SKM-1 (cell line): Measurements from ENCODE around the gene NDUFB6.
"Not testable (repeated sequence)": the region's sequence is repeated elsewhere in the genome, so short reads cannot be mapped to it uniquely, and the experiment has no call there.

Source experiments
- DNase-seq: peaks from one replicate; lab custom pipeline; 2025; ENCODE audit not compliant: unreplicated experiment; lab: John Stamatoyannopoulos, UW

Gene NDUFB6

DNA sequence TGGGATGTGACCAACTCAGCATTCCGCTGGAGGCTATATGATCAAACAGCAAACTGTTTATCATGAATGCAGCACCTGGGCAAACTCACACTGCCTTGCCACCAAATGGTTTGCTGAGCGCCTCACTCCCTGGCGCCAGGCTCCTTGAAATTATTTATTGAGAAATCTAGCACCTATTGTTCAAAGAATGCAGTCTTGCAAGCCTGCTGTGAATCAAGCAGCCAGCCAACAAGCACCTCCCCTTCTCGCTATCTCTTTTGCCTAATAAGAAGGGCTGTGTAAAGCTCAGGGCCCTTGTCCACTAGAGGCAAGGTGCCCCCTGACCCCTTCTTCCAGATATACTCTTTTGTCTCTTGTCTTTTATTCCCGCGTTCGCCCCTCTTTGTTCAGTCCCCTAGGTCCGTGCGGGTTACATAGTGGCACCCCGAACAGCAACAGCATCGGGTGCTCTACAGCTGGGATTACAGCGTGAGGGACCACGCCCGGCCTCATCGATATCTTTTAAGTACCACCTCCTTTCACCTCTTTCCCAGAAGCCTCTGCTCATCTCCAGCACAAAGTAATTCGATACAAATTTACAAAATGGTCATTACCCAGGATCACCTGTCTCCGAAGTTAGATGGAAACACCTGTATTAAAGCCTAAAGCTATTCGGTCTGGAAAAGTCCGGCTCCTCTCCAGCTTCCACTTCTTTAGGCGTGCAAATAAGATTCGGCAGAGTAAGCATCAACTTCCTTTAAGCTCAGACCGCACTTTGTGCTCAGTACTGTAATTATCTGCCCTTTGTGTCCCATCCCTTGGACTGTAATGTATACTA, 47.9 kb downstream of the NDUFB6 start:
- DNase-seq: no peak

DNA sequence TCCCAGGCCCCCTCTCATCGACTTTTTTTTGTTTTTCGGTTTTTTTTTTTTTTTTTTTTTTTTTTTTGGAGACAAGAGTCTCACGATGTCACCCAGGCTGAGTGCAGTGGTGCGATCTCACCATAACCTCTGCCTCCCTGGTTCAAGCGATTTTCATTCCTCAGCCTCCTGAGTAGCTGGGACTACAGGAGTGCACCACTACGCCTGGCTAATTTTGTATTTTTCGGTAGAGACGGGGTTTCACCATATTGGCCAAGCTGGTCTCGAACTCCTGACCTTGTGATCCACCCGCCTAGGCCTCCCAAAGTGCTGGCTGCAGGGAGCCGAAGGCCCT, 48.4 kb downstream of the NDUFB6 start:
- not testable (repeated sequence) for DNase-seq

DNA sequence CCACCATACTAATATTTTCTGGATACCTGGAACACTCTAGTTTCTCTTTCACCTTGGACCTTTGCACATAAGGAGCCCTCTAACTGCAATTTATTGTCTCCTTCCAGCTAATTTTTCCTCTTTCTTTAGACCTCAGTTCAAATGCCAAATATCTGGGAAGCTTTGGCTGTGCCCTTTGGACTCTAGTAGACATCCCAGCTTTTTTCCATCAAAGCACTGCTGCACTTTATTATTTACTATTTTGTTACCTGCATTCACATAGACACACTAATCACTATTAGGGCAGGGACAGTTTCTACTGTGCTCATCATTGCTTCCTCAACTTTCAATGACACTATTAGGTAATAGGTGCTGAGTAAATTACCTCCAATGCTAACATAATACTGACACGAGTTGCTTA, 49.0 kb downstream of the NDUFB6 start:
- DNase-seq: no peak

DNA sequence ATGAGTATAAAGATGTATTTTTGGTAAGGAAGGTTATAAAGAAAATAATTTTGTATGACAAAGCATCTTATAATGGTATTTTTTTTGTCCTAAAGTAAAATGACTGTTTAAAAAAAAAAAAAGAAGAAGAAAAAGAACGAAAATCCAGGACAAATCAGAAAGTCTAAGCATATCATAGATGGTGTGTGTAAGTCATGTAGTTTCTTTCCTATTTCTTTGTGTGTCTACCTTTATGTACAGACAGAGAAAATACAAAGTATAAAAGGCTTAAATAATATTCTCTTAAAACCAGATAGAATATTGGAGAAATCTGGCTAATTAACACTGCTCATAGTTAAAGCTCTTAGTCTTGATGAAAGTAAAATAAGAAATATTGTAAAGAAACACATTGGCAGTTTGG, 54.7 kb downstream of the NDUFB6 start:
- DNase-seq: no peak

DNA sequence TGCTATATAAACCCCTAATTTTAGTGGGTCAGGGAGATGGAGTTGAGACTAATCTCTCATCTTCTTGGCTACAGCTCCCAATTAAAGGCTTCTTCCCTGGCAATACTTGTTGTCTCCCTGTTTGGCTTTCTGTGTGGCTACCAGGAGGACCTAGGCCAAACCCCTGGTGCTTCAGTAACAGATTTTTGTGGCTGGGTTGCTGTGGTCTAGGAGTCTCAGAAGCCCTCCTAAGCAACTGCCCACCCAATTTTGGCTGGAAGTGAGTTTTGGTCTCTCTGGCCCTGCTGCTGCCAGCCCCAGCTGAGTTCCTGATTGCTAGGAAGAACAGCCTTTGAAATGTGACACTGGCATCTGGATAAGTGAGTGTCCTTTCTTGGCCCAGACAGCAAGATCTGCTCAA, 56.7 kb downstream of the NDUFB6 start:
- no peak for DNase-seq

DNA sequence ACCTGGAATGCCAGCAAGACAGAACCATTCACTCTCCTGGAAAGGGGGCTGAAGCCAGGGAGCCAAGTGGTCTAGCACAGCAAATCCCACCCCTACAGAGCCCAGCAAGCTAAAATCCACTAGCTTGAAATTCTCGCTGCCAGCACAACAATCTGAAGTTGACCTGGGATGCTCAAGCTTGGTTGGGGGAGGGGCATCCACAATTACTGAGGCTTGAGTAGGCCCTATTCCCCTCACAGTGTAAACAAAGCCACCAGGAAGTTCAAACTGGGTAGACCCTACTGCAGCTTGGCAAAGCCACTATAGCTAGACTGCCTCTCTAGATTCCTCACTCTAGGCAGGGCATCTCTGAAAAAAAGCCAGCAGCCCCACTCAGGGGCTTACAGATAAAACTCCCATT, 64.2 kb downstream of the NDUFB6 start:
- no peak for DNase-seq

DNA sequence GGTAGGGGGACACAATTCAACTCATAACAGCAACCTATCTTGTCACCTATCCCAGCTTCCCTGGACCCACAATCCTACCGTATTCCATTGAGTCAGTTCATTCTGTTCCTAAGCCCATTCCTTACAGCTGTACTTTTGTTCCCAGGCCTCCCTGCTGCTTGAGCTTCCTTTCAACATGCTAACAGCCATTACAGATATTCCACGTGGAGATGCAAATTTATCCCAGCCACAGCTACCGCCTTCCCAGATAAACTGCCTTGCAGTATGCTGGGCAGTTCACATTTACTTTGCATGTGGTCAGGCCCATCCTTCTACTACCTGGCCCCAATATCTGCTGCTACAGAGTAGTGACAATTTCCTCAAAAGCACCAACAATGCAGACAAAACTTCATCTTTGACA, 70.0 kb downstream of the NDUFB6 start:
- DNase-seq: no peak
